GM12878 (cell line): ENCODE data around the gene ALG8. TPM values are rescaled to one million over a fixed set of nuclear protein-coding genes. Genes with fewer than 3 reads are reported as not detected.

Source experiments
- ATAC-seq: fragments of 200-7000 bp; cut with Tn5 transposase; 3 replicates; pipeline ENCODE4 v1.9.1; 2020; ENCODE audit warnings: mild to moderate bottlenecking, moderate library complexity
- BruUV-seq: library from RNA; stranded (reverse); fragments of 400-500 nt; replicated peaks from 2 replicates; lab custom pipeline; 2021; lab: Mats Ljungman, UMichigan
- CTCF ChIA-PET: fragments of 300-600 bp; sonication (Branson Sonifier 250); formaldehyde crosslinking; extraction: SDS; loops from one replicate; lab custom pipeline; 2021; ENCODE audit warnings: inconsistent platforms; lab: Yijun Ruan, JAX
- POLR2A ChIA-PET: fragments of 350-600 bp; formaldehyde crosslinking; extraction: SDS; loops from one replicate; lab custom pipeline; 2021; ENCODE audit warnings: inconsistent platforms; lab: Charles Lee
- RAD21 ChIA-PET: fragments of 300-600 bp; sonication (Branson Sonifier 250); formaldehyde crosslinking; loops from one replicate; lab custom pipeline; 2023; ENCODE audit warnings: antibody characterized with exemption; ENCODE audit not compliant: unreplicated experiment; lab: Charles Lee
- SMC1A ChIA-PET: fragments of 300-600 bp; sonication (Branson Sonifier 250); formaldehyde crosslinking; loops from one replicate; lab custom pipeline; 2023; ENCODE audit not compliant: unreplicated experiment, uncharacterized antibody; lab: Charles Lee
- DNase-seq: peaks from one replicate; pipeline ENCODE4 v3.0.0-alpha.2; 2011; ENCODE audit warnings: low read depth, low spot score
- FAIRE-seq: peaks from 3 replicates; lab custom pipeline; 2011; peaks lifted over from hg19 to GRCh38; lab: Jason Lieb, UNC
- H2AFZ ChIP-seq: 2 replicates; pipeline ENCODE4 v1.6.0; 2011; ENCODE audit warnings: low read depth, low read length, control low read depth; ENCODE audit not compliant: control insufficient read depth
- H3K27ac ChIP-seq: 2 replicates; pipeline ENCODE4 v1.5.1; 2011; ENCODE audit warnings: control low read depth; ENCODE audit not compliant: control insufficient read depth, insufficient read depth
- H3K27me3 ChIP-seq, 2 experiments: replicated peaks in 1 of 2; 2 replicates each; pipeline versions ENCODE4 v1.6.0 to v1.6.1; 2011; ENCODE audit warnings: low read length in 1 of 2; ENCODE audit not compliant: control insufficient read depth in 2 of 2, insufficient read depth in 2 of 2
- H3K36me3 ChIP-seq, 2 experiments: 2 replicates each; pipeline ENCODE4 v1.5.1; 2011; ENCODE audit warnings: low read length in 1 of 2; ENCODE audit not compliant: control insufficient read depth in 2 of 2, insufficient read depth in 2 of 2
- H3K4me1 ChIP-seq: 2 replicates; pipeline ENCODE4 v1.6.1; 2011; ENCODE audit warnings: mild to moderate bottlenecking, low read length, moderate library complexity, mixed read lengths; ENCODE audit not compliant: control insufficient read depth, insufficient read depth
- H3K4me2 ChIP-seq: 2 replicates; pipeline ENCODE4 v1.6.0; 2011; ENCODE audit warnings: control low read depth; ENCODE audit not compliant: control insufficient read depth, insufficient read depth
- H3K4me3 ChIP-seq: fragments of 200-600 bp; sonication (generic); 2 replicates; pipeline ENCODE4 v1.5.1; 2016
- H3K79me2 ChIP-seq: 2 replicates; pipeline ENCODE4 v1.6.0; 2011; ENCODE audit warnings: low read length; ENCODE audit not compliant: control insufficient read depth, insufficient read depth
- H3K9ac ChIP-seq: 2 replicates; pipeline ENCODE4 v1.8.0; 2011; ENCODE audit warnings: low read length, control low read depth, mixed read lengths; ENCODE audit not compliant: control insufficient read depth, insufficient read depth
- H3K9me3 ChIP-seq: replicated peaks from 3 replicates; pipeline ENCODE4 v1.5.1; 2011; ENCODE audit warnings: mild to moderate bottlenecking, low read length; ENCODE audit not compliant: control insufficient read depth, insufficient read depth
- H4K20me1 ChIP-seq: 2 replicates; pipeline ENCODE4 v1.6.0; 2011; ENCODE audit not compliant: control insufficient read depth, insufficient read depth
- CEBPB ChIP-seq, 2 experiments: fragments of 150-350 bp in 1 of 2; IDR thresholded peaks; 2 replicates each; pipeline ENCODE4 v1.6.1; 2012 to 2014; ENCODE audit warnings: low read depth in 2 of 2, low read length in 2 of 2, borderline replicate concordance in 1 of 2, inconsistent platforms in 1 of 2
- CHD4 ChIP-seq: fragments of 200-600 bp; sonication (generic); IDR thresholded peaks from 2 replicates; pipeline ENCODE4 v1.6.1; 2016; ENCODE audit warnings: mild to moderate bottlenecking
- DPF2 ChIP-seq: fragments of 450-650 bp; IDR thresholded peaks from 2 replicates; pipeline ENCODE4 v1.6.1; 2017; ENCODE audit warnings: mild to moderate bottlenecking
- ESRRA ChIP-seq: IDR thresholded peaks from 2 replicates; pipeline ENCODE4 v1.6.1; 2012; ENCODE audit warnings: mild to moderate bottlenecking, low read length, improper control_type of control experiment
- FOS ChIP-seq: IDR thresholded peaks from 3 replicates; pipeline ENCODE4 v1.6.1; 2011; ENCODE audit warnings: borderline replicate concordance; ENCODE audit not compliant: insufficient read length; ENCODE audit errors: extremely low read depth
- NFYB ChIP-seq: IDR thresholded peaks from 2 replicates; pipeline ENCODE4 v1.6.1; 2011; ENCODE audit warnings: low read depth, mild to moderate bottlenecking, low read length, improper control_type of control experiment, moderate library complexity; ENCODE audit not compliant: insufficient read depth
- SUPT20H ChIP-seq: IDR thresholded peaks from 2 replicates; pipeline ENCODE4 v1.6.1; 2011; ENCODE audit warnings: low read depth, mild to moderate bottlenecking, low read length, moderate library complexity, borderline replicate concordance; ENCODE audit not compliant: control insufficient read depth
- TBL1XR1 ChIP-seq: IDR thresholded peaks from 2 replicates; pipeline ENCODE4 v1.6.1; 2012; ENCODE audit warnings: low read depth, low read length, improper control_type of control experiment
- WGBS: methylation state at CpG from one replicate; pipeline ENCODE4 v1.1.6; 2016; ENCODE audit warnings: low lambda C conversion rate; ENCODE audit not compliant: insufficient replicate concordance, insufficient coverage; ENCODE audit errors: missing lambda C conversion rate; 5-methylcytosine and 5-hydroxymethylcytosine counted together
- in situ Hi-C: fragments of 300-500 bp; cut with MboI; formaldehyde crosslinking; loops from 9 replicates; pipeline ENCODE4 v1.14.3; 2018; ENCODE audit warnings: mixed read lengths
- intact Hi-C: fragments of 100-400 bp; cut with micrococcal nuclease; formaldehyde crosslinking; loops from one replicate; pipeline ENCODE4 v1.14.2; 2022; ENCODE audit not compliant: unreplicated experiment
- polyA plus RNA-seq, 11 experiments: library from polyadenylated mRNA; depleted of rRNA in 4 of 11; unstranded in 6 of 11; stranded (reverse) in 5 of 11; fragments of >200 nt; fragmentation: Nextera tagmentation in 4 of 11; fragmentation: Illumina TruSeq in 1 of 11; extraction: Ambion mirVana in 4 of 11; extraction: Trizol in 1 of 11; gene quantifications; 1 replicate in 1 of 11; 2 replicates in 10 of 11; pipeline versions ENCODE4 v1.2.1 to v1.2.3, GENCODE V29; 2011 to 2016; ENCODE audit warnings: inconsistent platforms in 2 of 11, missing spikeins in 2 of 11, low read depth in 1 of 11
- total RNA-seq, 4 experiments: library from RNA; depleted of rRNA in 3 of 4; stranded (reverse); fragments of >200 nt in 3 of 4; fragmentation: Illumina TruSeq in 1 of 4; extraction: Trizol in 1 of 4; gene quantifications; 2 replicates each; pipeline versions ENCODE4 v1.2.1 to v1.2.3, GENCODE V29; 2013 to 2021
- TF ChIP-seq, protein P1 (sequence below): fragments of 450-650 bp; IDR thresholded peaks from 2 replicates; pipeline ENCODE4 v1.6.1; 2017; ENCODE audit warnings: mild to moderate bottlenecking
- TF ChIP-seq, protein P2 (sequence below): fragments of 450-650 bp; IDR thresholded peaks from 2 replicates; pipeline ENCODE4 v1.6.1; 2016; ENCODE audit warnings: mild to moderate bottlenecking

Gene ALG8
- total and polyA plus RNA-seq, 10 of the 15 experiments (the other 5 are each of a cell fraction or from before 2014, with no cell fraction given) = 45.7 to 105 (median 68.4) TPM

DNA sequence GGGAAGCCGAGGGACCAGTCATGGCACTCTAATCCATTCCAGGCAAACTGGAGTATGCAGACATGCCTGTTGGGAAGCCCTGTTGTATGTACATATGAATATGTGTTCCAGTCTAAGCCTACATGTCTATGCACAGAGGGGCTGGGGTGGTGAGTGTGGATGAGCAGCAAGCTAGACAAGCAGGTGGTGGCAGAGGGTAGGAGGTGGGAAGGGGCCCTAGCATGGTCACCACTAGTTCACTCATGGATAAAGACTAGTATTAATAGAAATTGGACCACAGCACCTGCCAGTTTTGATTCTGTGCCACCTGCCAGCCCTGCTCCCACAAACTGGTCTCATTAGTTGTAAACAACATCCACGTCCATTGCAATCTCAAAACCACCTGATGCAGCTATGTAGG is 74.2 kb downstream of the ALG8 start:
- Histone ChIP-seq H3K27me3 (no peaks in the 10 kb centered on the region), H2AFZ (no peak overlapping the region), H3K9ac (no peak overlapping the region), H4K20me1 (no peaks in the 10 kb centered on the region), H3K27ac (no peak overlapping the region), H3K36me3 (peaks cover 0 to 10% of the 10 kb centered on the region in 2 experiments; a peak in 3 of 4 replicates), H3K9me3 (no peaks in the 10 kb centered on the region), H3K4me2 (no peak overlapping the region), H3K79me2 (no peaks in the 10 kb centered on the region), H3K4me1 (no peaks in the 10 kb centered on the region), H3K4me3 (no peak overlapping the region)
- in situ Hi-C loops (no loop called here), intact Hi-C loops (no loop called here)
- ChIA-PET SMC1A (no interaction called here), POLR2A (no interaction called here), CTCF (interaction anchor here (0.8 to 1.3 kb wide), 3 partner anchors 9 to 19 kb away, joined by 3 to 6 read pairs (median 5); no protein-coding TSS in a partner anchor), RAD21 (no interaction called here)
- no TSS peak for BruUV-seq
- no peak for FAIRE-seq
- 95% methylated on average over 2 of the region's 2 CpGs for WGBS
- no peak for TF ChIP-seq ESRRA
- TF ChIP-seq, protein P1, sequence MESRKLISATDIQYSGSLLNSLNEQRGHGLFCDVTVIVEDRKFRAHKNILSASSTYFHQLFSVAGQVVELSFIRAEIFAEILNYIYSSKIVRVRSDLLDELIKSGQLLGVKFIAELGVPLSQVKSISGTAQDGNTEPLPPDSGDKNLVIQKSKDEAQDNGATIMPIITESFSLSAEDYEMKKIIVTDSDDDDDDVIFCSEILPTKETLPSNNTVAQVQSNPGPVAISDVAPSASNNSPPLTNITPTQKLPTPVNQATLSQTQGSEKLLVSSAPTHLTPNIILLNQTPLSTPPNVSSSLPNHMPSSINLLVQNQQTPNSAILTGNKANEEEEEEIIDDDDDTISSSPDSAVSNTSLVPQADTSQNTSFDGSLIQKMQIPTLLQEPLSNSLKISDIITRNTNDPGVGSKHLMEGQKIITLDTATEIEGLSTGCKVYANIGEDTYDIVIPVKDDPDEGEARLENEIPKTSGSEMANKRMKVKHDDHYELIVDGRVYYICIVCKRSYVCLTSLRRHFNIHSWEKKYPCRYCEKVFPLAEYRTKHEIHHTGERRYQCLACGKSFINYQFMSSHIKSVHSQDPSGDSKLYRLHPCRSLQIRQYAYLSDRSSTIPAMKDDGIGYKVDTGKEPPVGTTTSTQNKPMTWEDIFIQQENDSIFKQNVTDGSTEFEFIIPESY = no peak
- TF ChIP-seq NFYB = no peak
- TF ChIP-seq CEBPB (IDR thresholded peaks at IDR 0.05; ENCODE audit: borderline replicate concordance in 1 of 2, low read depth in 2 of 2, low read length in 2 of 2) = no peak
- TF ChIP-seq SUPT20H = no peak
- TF ChIP-seq CHD4 = no peak
- TF ChIP-seq TBL1XR1 = no peak
- no peak for TF ChIP-seq DPF2
- TF ChIP-seq, protein P2, sequence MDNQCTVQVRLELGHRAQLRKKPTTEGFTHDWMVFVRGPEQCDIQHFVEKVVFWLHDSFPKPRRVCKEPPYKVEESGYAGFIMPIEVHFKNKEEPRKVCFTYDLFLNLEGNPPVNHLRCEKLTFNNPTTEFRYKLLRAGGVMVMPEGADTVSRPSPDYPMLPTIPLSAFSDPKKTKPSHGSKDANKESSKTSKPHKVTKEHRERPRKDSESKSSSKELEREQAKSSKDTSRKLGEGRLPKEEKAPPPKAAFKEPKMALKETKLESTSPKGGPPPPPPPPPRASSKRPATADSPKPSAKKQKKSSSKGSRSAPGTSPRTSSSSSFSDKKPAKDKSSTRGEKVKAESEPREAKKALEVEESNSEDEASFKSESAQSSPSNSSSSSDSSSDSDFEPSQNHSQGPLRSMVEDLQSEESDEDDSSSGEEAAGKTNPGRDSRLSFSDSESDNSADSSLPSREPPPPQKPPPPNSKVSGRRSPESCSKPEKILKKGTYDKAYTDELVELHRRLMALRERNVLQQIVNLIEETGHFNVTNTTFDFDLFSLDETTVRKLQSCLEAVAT = no peak
- no peak for TF ChIP-seq FOS
- DNase-seq = no peak
- ATAC-seq = no peak
